ES-I3 (cell line): ENCODE data around the gene EPHX1.
"Not testable (repeated sequence)": the region's sequence is repeated elsewhere in the genome, so short reads cannot be mapped to it uniquely, and the experiment has no call there.

Source experiments
- H3K36me3 ChIP-seq: 2 replicates; pipeline ENCODE4 v1.6.1; 2013; ENCODE audit warnings: mild to moderate bottlenecking, low read length, control low read depth, moderate library complexity; ENCODE audit not compliant: insufficient read depth
- H3K4me1 ChIP-seq: 2 replicates; pipeline ENCODE4 v1.6.1; 2013; ENCODE audit warnings: mild to moderate bottlenecking, control low read depth, low read length; ENCODE audit not compliant: insufficient read depth
- H3K9ac ChIP-seq: 2 replicates; pipeline ENCODE4 v1.6.1; 2013; ENCODE audit warnings: low read depth, mild to moderate bottlenecking, low read length, moderate library complexity
- H3K9me3 ChIP-seq: 2 replicates; pipeline ENCODE4 v1.6.1; 2013; ENCODE audit warnings: mild to moderate bottlenecking, low read length, moderate library complexity; ENCODE audit not compliant: control insufficient read depth, insufficient read depth

Gene EPHX1

GRCh38 chr1:225878282-225878681 is 68.4 kb downstream of the EPHX1 start:
- peaks cover 23% of the 10 kb centered on the region for H3K4me1 ChIP-seq
- H3K9ac ChIP-seq, result no peak overlapping the region

GRCh38 chr1:225879521-225880221 is 69.7 kb downstream of the EPHX1 start:
- H3K36me3 ChIP-seq, result peaks cover 7% of the 10 kb centered on the region
- H3K4me1 ChIP-seq, result peaks cover 23% of the 10 kb centered on the region
- no peak overlapping the region for H3K9ac ChIP-seq
- H3K9me3 ChIP-seq, result no peaks in the 10 kb centered on the region

More at GRCh38 chr1:225878282-225878681, 68.4 kb downstream of the EPHX1 start:
- peaks cover 16% of the 10 kb centered on the region for H3K36me3 ChIP-seq
- H3K9me3 ChIP-seq, result no peaks in the 10 kb centered on the region

GRCh38 chr1:225880222-225880588 is 70.3 kb downstream of the EPHX1 start:
- Histone ChIP-seq H3K4me1 (peaks cover 21% of the 10 kb centered on the region), H3K36me3 (peaks cover 5% of the 10 kb centered on the region), H3K9me3 (no peaks in the 10 kb centered on the region), H3K9ac (no peak overlapping the region)

- H3K4me1 ChIP-seq, result peaks cover 19% of the 10 kb centered on the region
- H3K9me3 ChIP-seq, result no peaks in the 10 kb centered on the region
- H3K9ac ChIP-seq, result no peak overlapping the region
These were observed 70.7 kb downstream of the EPHX1 start for GRCh38 chr1:225880636-225881035.

GRCh38 chr1:225881081-225881958 is 71.4 kb downstream of the EPHX1 start:
- H3K36me3 ChIP-seq, result peaks cover 4% of the 10 kb centered on the region; the same call in 1 of the 2 replicates
- peak overlapping the region; percentile 90 for H3K9ac ChIP-seq
- no peaks in the 10 kb centered on the region for H3K9me3 ChIP-seq
- peaks cover 18% of the 10 kb centered on the region for H3K4me1 ChIP-seq

More at GRCh38 chr1:225880636-225881035, 70.7 kb downstream of the EPHX1 start:
- peaks cover 4% of the 10 kb centered on the region; the same call in 1 of the 2 replicates for H3K36me3 ChIP-seq

GRCh38 chr1:225881959-225882693 is 72.2 kb downstream of the EPHX1 start, which contains the start of gene TMEM63A:
Gene TMEM63A (minus strand): TSS chr1:225882380. CDS start chr1:225877580, 4,800 bp downstream.
- H3K4me1 ChIP-seq, result peaks cover 16% of the 10 kb centered on the region
- peak within 1 kb of the TSS; percentile 90 for H3K9ac ChIP-seq
- H3K9me3 ChIP-seq, result no peaks in the 10 kb centered on the region

GRCh38 chr1:225882694-225883615 is 73.0 kb downstream of the EPHX1 start:
- H3K36me3 ChIP-seq, result no peaks in the 10 kb centered on the region
- H3K4me1 ChIP-seq, result peaks cover 14% of the 10 kb centered on the region
- H3K9ac ChIP-seq, result peak overlapping the region; percentile 90
- no peaks in the 10 kb centered on the region for H3K9me3 ChIP-seq

More at GRCh38 chr1:225881959-225882693, 72.2 kb downstream of the EPHX1 start, which contains the start of gene TMEM63A:
- H3K36me3 ChIP-seq, result peaks cover under 1% of the 10 kb centered on the region; the same call in 1 of the 2 replicates

- Histone ChIP-seq H3K9ac (no peak overlapping the region), H3K9me3 (no peaks in the 10 kb centered on the region), H3K4me1 (peaks cover 11% of the 10 kb centered on the region)
These were observed 73.8 kb downstream of the EPHX1 start for GRCh38 chr1:225883616-225884265.

GRCh38 chr1:225885336-225885735 is 75.4 kb downstream of the EPHX1 start:
- Histone ChIP-seq H3K4me1 (peaks cover 17% of the 10 kb centered on the region), H3K9ac (no peak overlapping the region), H3K9me3 (no peaks in the 10 kb centered on the region), H3K36me3 (no peaks in the 10 kb centered on the region)

More at GRCh38 chr1:225883616-225884265, 73.8 kb downstream of the EPHX1 start:
- no peaks in the 10 kb centered on the region for H3K36me3 ChIP-seq

GRCh38 chr1:225886159-225887029 is 76.5 kb downstream of the EPHX1 start:
- no peak overlapping the region for H3K9ac ChIP-seq
- H3K9me3 ChIP-seq, result no peaks in the 10 kb centered on the region
- H3K36me3 ChIP-seq, result no peaks in the 10 kb centered on the region
- peaks cover 22% of the 10 kb centered on the region for H3K4me1 ChIP-seq

- no peak overlapping the region for H3K9ac ChIP-seq
- no peaks in the 10 kb centered on the region for H3K9me3 ChIP-seq
These were observed 77.0 kb downstream of the EPHX1 start for GRCh38 chr1:225887030-225887314.

GRCh38 chr1:225887554-225888288 is 77.8 kb downstream of the EPHX1 start:
- peak overlapping the region; percentile 30 for H3K9ac ChIP-seq
- not testable (repeated sequence) for H3K36me3 ChIP-seq, H3K9me3 ChIP-seq
- peaks cover 22% of the 10 kb centered on the region for H3K4me1 ChIP-seq

More at GRCh38 chr1:225887030-225887314, 77.0 kb downstream of the EPHX1 start:
- H3K36me3 ChIP-seq, result no peaks in the 10 kb centered on the region
- peaks cover 22% of the 10 kb centered on the region for H3K4me1 ChIP-seq
